IMR-90 (cell line): Measurements from ENCODE around the gene GRIN2D.

Experiments used
- BHLHE40 ChIP-seq: fragments of 150-350 bp; IDR thresholded peaks from 2 replicates; pipeline ENCODE4 v1.6.1; 2016; ENCODE audit warnings: mild to moderate bottlenecking, low read depth, low read length
- FOS ChIP-seq: fragments of 150-350 bp; IDR thresholded peaks from 2 replicates; pipeline ENCODE4 v1.6.1; 2016; ENCODE audit warnings: low read depth, low read length
- POLR2A ChIP-seq: IDR thresholded peaks from 2 replicates; pipeline ENCODE4 v1.6.1; 2012; ENCODE audit warnings: mild to moderate bottlenecking, low read depth, low read length
- RAD21 ChIP-seq: IDR thresholded peaks from 2 replicates; pipeline ENCODE4 v1.6.1; 2012; ENCODE audit warnings: low read length, improper control_type of control experiment
- RFX5 ChIP-seq: IDR thresholded peaks from 2 replicates; pipeline ENCODE4 v1.8.0; 2012; ENCODE audit warnings: low read depth, mild to moderate bottlenecking, low read length, moderate library complexity
- SMC3 ChIP-seq: fragments of 150-350 bp; IDR thresholded peaks from 2 replicates; pipeline ENCODE4 v1.6.1; 2016; ENCODE audit warnings: low read depth, mild to moderate bottlenecking, antibody characterized with exemption, low read length, moderate library complexity
- TF ChIP-seq, protein P1 (sequence below): conservative IDR thresholded peaks from 2 replicates; pipeline ENCODE4 v1.5.1; 2012; ENCODE audit warnings: mild to moderate bottlenecking, low read depth, low read length, improper control_type of control experiment
- TF ChIP-seq, protein P2 (sequence below): fragments of 150-350 bp; IDR thresholded peaks from 2 replicates; pipeline ENCODE4 v1.6.1; 2016; ENCODE audit warnings: low read depth, mild to moderate bottlenecking, low read length, moderate library complexity, borderline replicate concordance
- TF ChIP-seq, protein P3 (sequence below): fragments of 150-350 bp; IDR thresholded peaks from 2 replicates; pipeline ENCODE4 v1.6.1; 2017; ENCODE audit warnings: mild to moderate bottlenecking, antibody characterized with exemption, low read length, low read depth

DNA sequence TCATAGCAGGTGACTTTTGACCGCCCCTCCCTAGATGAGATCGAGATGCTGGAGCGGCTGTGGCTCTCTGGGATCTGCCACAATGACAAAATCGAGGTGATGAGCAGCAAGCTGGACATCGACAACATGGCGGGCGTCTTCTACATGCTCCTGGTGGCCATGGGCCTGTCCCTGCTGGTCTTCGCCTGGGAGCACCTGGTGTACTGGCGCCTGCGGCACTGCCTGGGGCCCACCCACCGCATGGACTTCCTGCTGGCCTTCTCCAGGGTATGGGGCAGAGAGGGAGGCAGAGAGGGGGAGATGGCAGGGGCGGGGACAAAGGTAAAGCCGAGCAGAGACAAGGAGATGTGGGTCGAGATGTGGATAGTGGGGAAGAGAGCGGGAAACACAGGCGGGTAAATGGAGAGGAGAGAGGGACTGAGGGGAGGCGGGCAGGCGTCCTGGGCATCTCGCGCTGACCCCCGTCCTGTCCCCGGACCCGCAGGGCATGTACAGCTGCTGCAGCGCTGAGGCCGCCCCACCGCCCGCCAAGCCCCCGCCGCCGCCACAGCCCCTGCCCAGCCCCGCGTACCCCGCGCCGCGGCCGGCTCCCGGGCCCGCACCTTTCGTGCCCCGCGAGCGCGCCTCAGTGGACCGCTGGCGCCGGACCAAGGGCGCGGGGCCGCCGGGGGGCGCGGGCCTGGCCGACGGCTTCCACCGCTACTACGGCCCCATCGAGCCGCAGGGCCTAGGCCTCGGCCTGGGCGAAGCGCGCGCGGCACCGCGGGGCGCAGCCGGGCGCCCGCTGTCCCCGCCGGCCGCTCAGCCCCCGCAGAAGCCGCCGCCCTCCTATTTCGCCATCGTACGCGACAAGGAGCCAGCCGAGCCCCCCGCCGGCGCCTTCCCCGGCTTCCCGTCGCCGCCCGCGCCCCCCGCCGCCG lies 48.9 kb downstream of the GRIN2D start:
- TF ChIP-seq RAD21 (no peak), RFX5 (no peak), POLR2A (no peak), SMC3 (no peak), BHLHE40 (no peak), FOS (no peak)
- TF ChIP-seq, protein P1, sequence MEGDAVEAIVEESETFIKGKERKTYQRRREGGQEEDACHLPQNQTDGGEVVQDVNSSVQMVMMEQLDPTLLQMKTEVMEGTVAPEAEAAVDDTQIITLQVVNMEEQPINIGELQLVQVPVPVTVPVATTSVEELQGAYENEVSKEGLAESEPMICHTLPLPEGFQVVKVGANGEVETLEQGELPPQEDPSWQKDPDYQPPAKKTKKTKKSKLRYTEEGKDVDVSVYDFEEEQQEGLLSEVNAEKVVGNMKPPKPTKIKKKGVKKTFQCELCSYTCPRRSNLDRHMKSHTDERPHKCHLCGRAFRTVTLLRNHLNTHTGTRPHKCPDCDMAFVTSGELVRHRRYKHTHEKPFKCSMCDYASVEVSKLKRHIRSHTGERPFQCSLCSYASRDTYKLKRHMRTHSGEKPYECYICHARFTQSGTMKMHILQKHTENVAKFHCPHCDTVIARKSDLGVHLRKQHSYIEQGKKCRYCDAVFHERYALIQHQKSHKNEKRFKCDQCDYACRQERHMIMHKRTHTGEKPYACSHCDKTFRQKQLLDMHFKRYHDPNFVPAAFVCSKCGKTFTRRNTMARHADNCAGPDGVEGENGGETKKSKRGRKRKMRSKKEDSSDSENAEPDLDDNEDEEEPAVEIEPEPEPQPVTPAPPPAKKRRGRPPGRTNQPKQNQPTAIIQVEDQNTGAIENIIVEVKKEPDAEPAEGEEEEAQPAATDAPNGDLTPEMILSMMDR, result no peak
- TF ChIP-seq, protein P2, sequence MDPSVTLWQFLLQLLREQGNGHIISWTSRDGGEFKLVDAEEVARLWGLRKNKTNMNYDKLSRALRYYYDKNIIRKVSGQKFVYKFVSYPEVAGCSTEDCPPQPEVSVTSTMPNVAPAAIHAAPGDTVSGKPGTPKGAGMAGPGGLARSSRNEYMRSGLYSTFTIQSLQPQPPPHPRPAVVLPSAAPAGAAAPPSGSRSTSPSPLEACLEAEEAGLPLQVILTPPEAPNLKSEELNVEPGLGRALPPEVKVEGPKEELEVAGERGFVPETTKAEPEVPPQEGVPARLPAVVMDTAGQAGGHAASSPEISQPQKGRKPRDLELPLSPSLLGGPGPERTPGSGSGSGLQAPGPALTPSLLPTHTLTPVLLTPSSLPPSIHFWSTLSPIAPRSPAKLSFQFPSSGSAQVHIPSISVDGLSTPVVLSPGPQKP, result no peak
- TF ChIP-seq, protein P3, sequence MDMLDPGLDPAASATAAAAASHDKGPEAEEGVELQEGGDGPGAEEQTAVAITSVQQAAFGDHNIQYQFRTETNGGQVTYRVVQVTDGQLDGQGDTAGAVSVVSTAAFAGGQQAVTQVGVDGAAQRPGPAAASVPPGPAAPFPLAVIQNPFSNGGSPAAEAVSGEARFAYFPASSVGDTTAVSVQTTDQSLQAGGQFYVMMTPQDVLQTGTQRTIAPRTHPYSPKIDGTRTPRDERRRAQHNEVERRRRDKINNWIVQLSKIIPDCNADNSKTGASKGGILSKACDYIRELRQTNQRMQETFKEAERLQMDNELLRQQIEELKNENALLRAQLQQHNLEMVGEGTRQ, result no peak
